MCF 10A (cell line): Measurements from ENCODE around the gene CBX4. TPM values are rescaled to one million over a fixed set of nuclear protein-coding genes. Genes with fewer than 3 reads are reported as not detected.

Experiments
- BruUV-seq: library from RNA; stranded (reverse); fragments of 400-500 nt; replicated peaks from 2 replicates; lab custom pipeline; 2021; lab: Mats Ljungman, UMichigan
- CTCF ChIA-PET: fragments of 300-600 bp; sonication (Branson Sonifier 250); formaldehyde crosslinking; extraction: SDS; loops from one replicate; lab custom pipeline; 2021; ENCODE audit warnings: antibody characterized with exemption, inconsistent platforms; lab: Yijun Ruan, JAX
- POLR2A ChIA-PET: fragments of 300-600, 350-650 bp; sonication (Branson Sonifier 250); formaldehyde crosslinking; extraction: SDS; loops from one replicate; lab custom pipeline; 2020; ENCODE audit warnings: antibody characterized with exemption, inconsistent platforms; lab: Yijun Ruan, JAX
- DNase-seq: peaks from one replicate; pipeline ENCODE4 v3.0.0-alpha.2; 2018; ENCODE audit not compliant: unreplicated experiment
- H3K27ac Mint-ChIP-seq: one replicate; pipeline ENCODE4 v1.8.0; 2022; ENCODE audit warnings: mild to moderate bottlenecking, low read depth, mixed read lengths; ENCODE audit not compliant: unreplicated experiment
- H3K27me3 Mint-ChIP-seq: one replicate; pipeline ENCODE4 v1.8.0; 2022; ENCODE audit warnings: mixed read lengths; ENCODE audit not compliant: insufficient read depth, unreplicated experiment
- H3K36me3 Mint-ChIP-seq: one replicate; pipeline ENCODE4 v1.8.0; 2022; ENCODE audit warnings: mild to moderate bottlenecking, moderate library complexity, mixed read lengths; ENCODE audit not compliant: insufficient read depth, unreplicated experiment
- H3K4me1 Mint-ChIP-seq: one replicate; pipeline ENCODE4 v1.8.0; 2022; ENCODE audit warnings: mixed read lengths; ENCODE audit not compliant: insufficient read depth, unreplicated experiment
- H3K4me3 Mint-ChIP-seq: one replicate; pipeline ENCODE4 v1.8.0; 2022; ENCODE audit warnings: mild to moderate bottlenecking, moderate library complexity, mixed read lengths; ENCODE audit not compliant: unreplicated experiment
- H3K9me3 Mint-ChIP-seq: one replicate; pipeline ENCODE4 v1.8.0; 2022; ENCODE audit warnings: mixed read lengths; ENCODE audit not compliant: unreplicated experiment
- intact Hi-C: fragments of 100-400 bp; cut with micrococcal nuclease; formaldehyde crosslinking; loops from 2 replicates; pipeline ENCODE4 v1.14.1; 2022
- total RNA-seq: library from RNA; stranded (reverse); gene quantifications from 2 replicates; pipeline ENCODE4 v1.2.3, GENCODE V29; 2022
- TF ChIP-seq, protein P1 (sequence below): fragments of 200-600 bp; IDR thresholded peaks from one replicate; pipeline ENCODE4 v1.8.0; 2022; ENCODE audit warnings: antibody characterized with exemption, mild to moderate bottlenecking; ENCODE audit not compliant: unreplicated experiment

Gene CBX4
- total RNA-seq, 1 experiment from 2014 or later, result 89.7 TPM

DNA sequence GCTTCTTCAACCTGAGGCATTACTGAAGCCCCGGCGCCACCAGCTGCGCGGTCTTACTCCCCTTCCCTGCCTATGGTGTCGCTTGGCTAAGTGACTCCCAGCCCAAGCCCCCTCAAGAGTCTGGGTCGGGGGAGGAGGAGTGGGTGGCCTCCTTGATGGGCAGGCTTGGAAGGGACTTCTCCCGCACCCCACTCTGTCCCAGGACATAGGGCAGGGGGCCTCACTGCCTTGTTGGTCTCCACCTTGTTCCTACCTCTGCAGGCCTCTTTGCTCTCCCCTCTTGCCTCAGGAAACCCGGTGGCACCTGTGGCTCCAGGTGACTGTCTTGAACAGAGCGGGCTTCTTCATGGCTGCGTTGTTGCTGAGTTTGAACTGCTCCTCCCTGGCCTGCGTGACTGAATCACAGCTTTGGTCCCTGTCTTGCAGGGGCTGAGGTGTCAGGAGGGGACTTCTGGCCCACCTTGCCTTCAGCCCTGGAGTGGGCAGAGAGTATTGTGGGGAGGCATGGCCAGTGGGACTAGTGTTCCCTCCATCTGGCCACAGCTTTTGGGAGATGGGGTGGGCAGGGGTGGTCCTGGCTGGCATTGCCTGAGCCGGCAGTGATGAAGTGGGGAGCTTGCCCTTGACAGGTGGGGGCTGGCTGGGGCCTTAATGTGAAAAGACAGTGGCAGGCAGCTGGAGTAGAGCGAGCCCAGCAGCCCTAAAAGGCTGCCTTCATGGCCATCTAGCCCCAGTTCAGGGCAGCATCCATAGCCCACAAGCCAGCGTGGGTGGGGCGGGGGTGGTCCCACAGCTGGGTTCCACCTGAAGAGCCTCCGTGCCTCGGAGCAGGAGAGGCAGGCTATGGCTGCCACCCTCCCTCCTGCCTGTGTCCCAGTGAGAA, 54.0 kb downstream of the CBX4 start:
- POLR2A ChIA-PET, result no interaction called here
- peaks cover 14% of the 10 kb centered on the region for H3K36me3 Mint-ChIP-seq
- intact Hi-C loops, result no loop called here
- no peak overlapping the region for H3K4me3 Mint-ChIP-seq
- no peak for DNase-seq
- H3K27me3 Mint-ChIP-seq, result no peaks in the 10 kb centered on the region
- BruUV-seq, result no TSS peak
- no peaks in the 10 kb centered on the region for H3K9me3 Mint-ChIP-seq
- H3K27ac Mint-ChIP-seq, result no peak overlapping the region
- CTCF ChIA-PET, result interaction anchor here (0.6 to 1.7 kb wide), 2 partner anchors 28 to 44 kb away, joined by 3 to 4 read pairs; no protein-coding TSS in a partner anchor
- TF ChIP-seq, protein P1, sequence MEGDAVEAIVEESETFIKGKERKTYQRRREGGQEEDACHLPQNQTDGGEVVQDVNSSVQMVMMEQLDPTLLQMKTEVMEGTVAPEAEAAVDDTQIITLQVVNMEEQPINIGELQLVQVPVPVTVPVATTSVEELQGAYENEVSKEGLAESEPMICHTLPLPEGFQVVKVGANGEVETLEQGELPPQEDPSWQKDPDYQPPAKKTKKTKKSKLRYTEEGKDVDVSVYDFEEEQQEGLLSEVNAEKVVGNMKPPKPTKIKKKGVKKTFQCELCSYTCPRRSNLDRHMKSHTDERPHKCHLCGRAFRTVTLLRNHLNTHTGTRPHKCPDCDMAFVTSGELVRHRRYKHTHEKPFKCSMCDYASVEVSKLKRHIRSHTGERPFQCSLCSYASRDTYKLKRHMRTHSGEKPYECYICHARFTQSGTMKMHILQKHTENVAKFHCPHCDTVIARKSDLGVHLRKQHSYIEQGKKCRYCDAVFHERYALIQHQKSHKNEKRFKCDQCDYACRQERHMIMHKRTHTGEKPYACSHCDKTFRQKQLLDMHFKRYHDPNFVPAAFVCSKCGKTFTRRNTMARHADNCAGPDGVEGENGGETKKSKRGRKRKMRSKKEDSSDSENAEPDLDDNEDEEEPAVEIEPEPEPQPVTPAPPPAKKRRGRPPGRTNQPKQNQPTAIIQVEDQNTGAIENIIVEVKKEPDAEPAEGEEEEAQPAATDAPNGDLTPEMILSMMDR, result no peak
- no peaks in the 10 kb centered on the region for H3K4me1 Mint-ChIP-seq

DNA sequence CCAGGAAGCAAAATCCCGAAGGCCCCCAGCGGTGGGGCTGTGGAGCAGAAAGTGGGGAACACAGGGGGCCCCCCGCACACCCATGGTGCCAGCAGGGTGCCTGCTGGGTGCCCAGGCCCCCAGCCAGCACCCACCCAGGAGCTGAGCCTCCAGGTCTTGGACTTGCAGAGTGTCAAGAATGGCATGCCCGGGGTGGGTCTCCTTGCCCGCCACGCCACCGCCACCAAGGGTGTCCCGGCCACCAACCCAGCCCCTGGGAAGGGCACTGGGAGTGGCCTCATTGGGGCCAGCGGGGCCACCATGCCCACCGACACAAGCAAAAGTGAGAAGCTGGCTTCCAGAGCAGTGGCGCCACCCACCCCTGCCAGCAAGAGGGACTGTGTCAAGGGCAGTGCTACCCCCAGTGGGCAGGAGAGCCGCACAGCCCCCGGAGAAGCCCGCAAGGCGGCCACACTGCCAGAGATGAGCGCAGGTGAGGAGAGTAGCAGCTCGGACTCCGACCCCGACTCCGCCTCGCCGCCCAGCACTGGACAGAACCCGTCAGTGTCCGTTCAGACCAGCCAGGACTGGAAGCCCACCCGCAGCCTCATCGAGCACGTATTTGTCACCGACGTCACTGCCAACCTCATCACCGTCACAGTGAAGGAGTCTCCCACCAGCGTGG, 54.8 kb downstream of the CBX4 start:
- ChIA-PET POLR2A (interaction anchor here (1.8 kb wide), 1 partner anchor 13 kb away, joined by 5 read pairs; the partner anchor contains the start of gene CBX8), CTCF (interaction anchor here (0.6 kb wide), 1 partner anchor 27 kb away, joined by 3 read pairs; no protein-coding TSS in a partner anchor)
- no TSS peak for BruUV-seq
- Mint-ChIP-seq H3K4me1 (no peaks in the 10 kb centered on the region), H3K36me3 (peaks cover 14% of the 10 kb centered on the region), H3K27ac (no peak overlapping the region), H3K4me3 (no peak overlapping the region), H3K9me3 (no peaks in the 10 kb centered on the region), H3K27me3 (no peaks in the 10 kb centered on the region)
- DNase-seq, result no peak
- TF ChIP-seq, protein P1, result no peak
- intact Hi-C loops, result no loop called here

DNA sequence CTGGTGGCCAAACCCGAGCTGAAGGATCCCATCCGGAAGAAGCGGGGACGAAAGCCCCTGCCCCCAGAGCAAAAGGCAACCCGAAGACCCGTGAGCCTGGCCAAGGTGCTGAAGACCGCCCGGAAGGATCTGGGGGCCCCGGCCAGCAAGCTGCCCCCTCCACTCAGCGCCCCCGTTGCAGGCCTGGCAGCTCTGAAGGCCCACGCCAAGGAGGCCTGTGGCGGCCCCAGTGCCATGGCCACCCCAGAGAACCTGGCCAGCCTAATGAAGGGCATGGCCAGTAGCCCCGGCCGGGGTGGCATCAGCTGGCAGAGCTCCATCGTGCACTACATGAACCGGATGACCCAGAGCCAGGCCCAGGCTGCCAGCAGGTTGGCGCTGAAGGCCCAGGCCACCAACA, 55.3 kb downstream of the CBX4 start:
- TF ChIP-seq, protein P1, result no peak
- POLR2A ChIA-PET, result interaction anchor here (1.8 kb wide), 1 partner anchor 13 kb away, joined by 5 read pairs; the partner anchor contains the start of gene CBX8
- Mint-ChIP-seq H3K36me3 (peaks cover 14% of the 10 kb centered on the region), H3K9me3 (no peaks in the 10 kb centered on the region), H3K4me1 (peaks cover 4% of the 10 kb centered on the region), H3K27me3 (no peaks in the 10 kb centered on the region), H3K4me3 (no peak overlapping the region), H3K27ac (no peak overlapping the region)
- CTCF ChIA-PET, result no interaction called here
- no peak for DNase-seq
- intact Hi-C loops, result no loop called here
- BruUV-seq, result no TSS peak

Other genes starting within 250 kb of the CBX4 start
- gene RBFOX3, start 228.4 kb downstream of the CBX4 start, total RNA-seq, result not detected in 2 replicates
- not detected in 2 replicates for gene ENPP7, start 108.5 kb downstream of the CBX4 start, total RNA-seq
- 3.8 and 3.9 TPM in 2 replicates for gene CBX2, start 61.3 kb downstream of the CBX4 start, total RNA-seq
- 9.4 and 10.5 TPM in 2 replicates for gene CBX8, start 42.4 kb downstream of the CBX4 start, total RNA-seq
- gene TBC1D16, start 196.4 kb upstream of the CBX4 start, total RNA-seq, result 21.1 and 26.5 TPM in 2 replicates
- gene CCDC40, start 197.2 kb upstream of the CBX4 start, total RNA-seq, result 4.1 and 4.8 TPM in 2 replicates